GM12878 (cell line): ENCODE measurements around the gene TPR.

Experiments used
- CBFB ChIP-seq: IDR thresholded peaks from 2 replicates; pipeline ENCODE4 v1.6.1; 2016; ENCODE audit warnings: antibody characterized with exemption, low read depth
- CREB1 ChIP-seq: IDR thresholded peaks from 2 replicates; pipeline ENCODE4 v1.6.1; 2012; ENCODE audit warnings: low read depth, mild to moderate bottlenecking, inconsistent platforms
- JUNB ChIP-seq: IDR thresholded peaks from 2 replicates; pipeline ENCODE4 v1.6.1; 2016; ENCODE audit warnings: antibody characterized with exemption, mild to moderate bottlenecking
- POLR2A ChIP-seq: IDR thresholded peaks from 2 replicates; pipeline ENCODE4 v1.6.1; 2011; ENCODE audit warnings: low read depth, mild to moderate bottlenecking, low read length
- RBBP5 ChIP-seq: fragments of 200-600 bp; sonication (generic); conservative IDR thresholded peaks from 2 replicates; pipeline ENCODE4 v1.6.1; 2016
- SMAD1 ChIP-seq: fragments of 450-650 bp; IDR thresholded peaks from 2 replicates; pipeline ENCODE4 v1.6.1; 2018; ENCODE audit warnings: mild to moderate bottlenecking, low read depth; ENCODE audit not compliant: partially characterized antibody
- SPI1 ChIP-seq: IDR thresholded peaks from 2 replicates; pipeline ENCODE4 v1.6.1; 2011; ENCODE audit warnings: low read depth, mild to moderate bottlenecking, low read length, moderate library complexity, borderline replicate concordance; ENCODE audit not compliant: insufficient read depth
- TCF12 ChIP-seq: IDR thresholded peaks from 2 replicates; pipeline ENCODE4 v1.6.1; 2011; ENCODE audit warnings: low read depth, mild to moderate bottlenecking, low read length
- TCF7 ChIP-seq: IDR thresholded peaks from 2 replicates; pipeline ENCODE4 v1.6.1; 2014; ENCODE audit warnings: antibody characterized with exemption, borderline replicate concordance
- YY1 ChIP-seq: IDR thresholded peaks from 2 replicates; pipeline ENCODE4 v1.6.1; 2011; ENCODE audit warnings: low read depth, mild to moderate bottlenecking, low read length
- ZNF384 ChIP-seq: IDR thresholded peaks from 2 replicates; pipeline ENCODE4 v1.6.1; 2012; ENCODE audit warnings: low read depth, mild to moderate bottlenecking, low read length, improper control_type of control experiment, borderline replicate concordance
- ZSCAN29 ChIP-seq: fragments of 450-650 bp; IDR thresholded peaks from 2 replicates; pipeline ENCODE4 v1.6.1; 2017; ENCODE audit warnings: mild to moderate bottlenecking, moderate library complexity
- TF ChIP-seq, protein P1 (sequence below): fragments of 450-650 bp; IDR thresholded peaks from 2 replicates; pipeline ENCODE4 v1.6.1; 2016; ENCODE audit warnings: mild to moderate bottlenecking, moderate library complexity, borderline replicate concordance
- TF ChIP-seq, protein P2 (sequence below): IDR thresholded peaks from 2 replicates; pipeline ENCODE4 v1.6.1; 2012; ENCODE audit warnings: low read length, inconsistent platforms

- no peak for TF ChIP-seq SMAD1
- TF ChIP-seq POLR2A = no peak
- no peak for TF ChIP-seq ZNF384
- no peak for TF ChIP-seq TCF12
- no peak for TF ChIP-seq JUNB
- TF ChIP-seq, protein P1, sequence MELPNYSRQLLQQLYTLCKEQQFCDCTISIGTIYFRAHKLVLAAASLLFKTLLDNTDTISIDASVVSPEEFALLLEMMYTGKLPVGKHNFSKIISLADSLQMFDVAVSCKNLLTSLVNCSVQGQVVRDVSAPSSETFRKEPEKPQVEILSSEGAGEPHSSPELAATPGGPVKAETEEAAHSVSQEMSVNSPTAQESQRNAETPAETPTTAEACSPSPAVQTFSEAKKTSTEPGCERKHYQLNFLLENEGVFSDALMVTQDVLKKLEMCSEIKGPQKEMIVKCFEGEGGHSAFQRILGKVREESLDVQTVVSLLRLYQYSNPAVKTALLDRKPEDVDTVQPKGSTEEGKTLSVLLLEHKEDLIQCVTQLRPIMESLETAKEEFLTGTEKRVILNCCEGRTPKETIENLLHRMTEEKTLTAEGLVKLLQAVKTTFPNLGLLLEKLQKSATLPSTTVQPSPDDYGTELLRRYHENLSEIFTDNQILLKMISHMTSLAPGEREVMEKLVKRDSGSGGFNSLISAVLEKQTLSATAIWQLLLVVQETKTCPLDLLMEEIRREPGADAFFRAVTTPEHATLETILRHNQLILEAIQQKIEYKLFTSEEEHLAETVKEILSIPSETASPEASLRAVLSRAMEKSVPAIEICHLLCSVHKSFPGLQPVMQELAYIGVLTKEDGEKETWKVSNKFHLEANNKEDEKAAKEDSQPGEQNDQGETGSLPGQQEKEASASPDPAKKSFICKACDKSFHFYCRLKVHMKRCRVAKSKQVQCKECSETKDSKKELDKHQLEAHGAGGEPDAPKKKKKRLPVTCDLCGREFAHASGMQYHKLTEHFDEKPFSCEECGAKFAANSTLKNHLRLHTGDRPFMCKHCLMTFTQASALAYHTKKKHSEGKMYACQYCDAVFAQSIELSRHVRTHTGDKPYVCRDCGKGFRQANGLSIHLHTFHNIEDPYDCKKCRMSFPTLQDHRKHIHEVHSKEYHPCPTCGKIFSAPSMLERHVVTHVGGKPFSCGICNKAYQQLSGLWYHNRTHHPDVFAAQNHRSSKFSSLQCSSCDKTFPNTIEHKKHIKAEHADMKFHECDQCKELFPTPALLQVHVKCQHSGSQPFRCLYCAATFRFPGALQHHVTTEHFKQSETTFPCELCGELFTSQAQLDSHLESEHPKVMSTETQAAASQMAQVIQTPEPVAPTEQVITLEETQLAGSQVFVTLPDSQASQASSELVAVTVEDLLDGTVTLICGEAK = no peak
- TF ChIP-seq, protein P2, sequence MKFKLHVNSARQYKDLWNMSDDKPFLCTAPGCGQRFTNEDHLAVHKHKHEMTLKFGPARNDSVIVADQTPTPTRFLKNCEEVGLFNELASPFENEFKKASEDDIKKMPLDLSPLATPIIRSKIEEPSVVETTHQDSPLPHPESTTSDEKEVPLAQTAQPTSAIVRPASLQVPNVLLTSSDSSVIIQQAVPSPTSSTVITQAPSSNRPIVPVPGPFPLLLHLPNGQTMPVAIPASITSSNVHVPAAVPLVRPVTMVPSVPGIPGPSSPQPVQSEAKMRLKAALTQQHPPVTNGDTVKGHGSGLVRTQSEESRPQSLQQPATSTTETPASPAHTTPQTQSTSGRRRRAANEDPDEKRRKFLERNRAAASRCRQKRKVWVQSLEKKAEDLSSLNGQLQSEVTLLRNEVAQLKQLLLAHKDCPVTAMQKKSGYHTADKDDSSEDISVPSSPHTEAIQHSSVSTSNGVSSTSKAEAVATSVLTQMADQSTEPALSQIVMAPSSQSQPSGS = no peak
- no peak for TF ChIP-seq RBBP5
- TF ChIP-seq SPI1 = no peak
- TF ChIP-seq CBFB = no peak
- no peak for TF ChIP-seq ZSCAN29
- no peak for TF ChIP-seq YY1
- TF ChIP-seq CREB1 = 0 out of 2 replicates have a peak, but pooled peaks have one; percentile 34
- TF ChIP-seq TCF7 = no peak
Measured at GRCh38 chr1:186404454-186405051, 29.5 kb upstream of the TPR start.
